Bronchial epithelial cell (primary cell): ENCODE measurements around the gene GPR176. TPM values are rescaled to one million over a fixed set of nuclear protein-coding genes. Genes with fewer than 3 reads are reported as not detected.

Experiments
- DNase-seq: peaks from one replicate; pipeline ENCODE4 v3.0.0-alpha.2; 2010; ENCODE audit warnings: low read depth
- FAIRE-seq: peaks from 2 replicates; lab custom pipeline; 2011; peaks lifted over from hg19 to GRCh38; lab: Jason Lieb, UNC
- H3K27me3 ChIP-seq: 2 replicates; pipeline ENCODE4 v1.5.1; 2011; ENCODE audit warnings: low read length; ENCODE audit not compliant: control insufficient read depth, insufficient read depth
- H3K36me3 ChIP-seq: 2 replicates; pipeline ENCODE4 v1.5.1; 2011; ENCODE audit warnings: low read length; ENCODE audit not compliant: control insufficient read depth, insufficient read depth
- H3K4me3 ChIP-seq: 2 replicates; pipeline ENCODE4 v1.5.1; 2011; ENCODE audit warnings: mild to moderate bottlenecking, low read depth, low read length, control low read depth
- total RNA-seq: library from RNA; depleted of rRNA; stranded (reverse); fragments of >200 nt; gene quantifications from 2 replicates; pipeline ENCODE4 v1.2.1, GENCODE V29; 2014
- TF ChIP-seq, protein P1 (sequence below): IDR thresholded peaks from 2 replicates; pipeline ENCODE4 v1.5.1; 2011; ENCODE audit warnings: mild to moderate bottlenecking, moderate library complexity, low read length, control low read depth, inconsistent platforms; ENCODE audit not compliant: insufficient read depth, severe bottlenecking

GPR176 gene
- total RNA-seq, 1 donor from 2014 or later: 3.4 TPM

DNA sequence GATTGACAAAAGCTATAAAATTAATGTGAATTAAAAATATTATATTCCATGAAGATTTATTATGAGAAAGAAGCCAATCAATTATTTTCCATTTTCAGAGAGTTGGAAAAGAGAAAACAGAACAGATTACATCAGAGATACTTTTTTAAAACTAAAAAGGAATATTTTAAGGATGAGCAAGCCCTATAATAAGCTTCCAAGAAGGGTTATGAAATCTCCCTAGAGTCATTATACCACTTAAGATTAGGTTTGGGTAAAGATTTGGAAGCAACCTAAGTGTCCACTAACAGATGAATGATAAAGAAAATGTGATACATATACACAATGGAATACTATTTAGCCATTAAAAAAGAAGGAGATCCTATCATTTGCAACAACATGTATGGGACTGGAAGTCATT lies 85.8 kb downstream of the GPR176 start:
- TF ChIP-seq, protein P1, sequence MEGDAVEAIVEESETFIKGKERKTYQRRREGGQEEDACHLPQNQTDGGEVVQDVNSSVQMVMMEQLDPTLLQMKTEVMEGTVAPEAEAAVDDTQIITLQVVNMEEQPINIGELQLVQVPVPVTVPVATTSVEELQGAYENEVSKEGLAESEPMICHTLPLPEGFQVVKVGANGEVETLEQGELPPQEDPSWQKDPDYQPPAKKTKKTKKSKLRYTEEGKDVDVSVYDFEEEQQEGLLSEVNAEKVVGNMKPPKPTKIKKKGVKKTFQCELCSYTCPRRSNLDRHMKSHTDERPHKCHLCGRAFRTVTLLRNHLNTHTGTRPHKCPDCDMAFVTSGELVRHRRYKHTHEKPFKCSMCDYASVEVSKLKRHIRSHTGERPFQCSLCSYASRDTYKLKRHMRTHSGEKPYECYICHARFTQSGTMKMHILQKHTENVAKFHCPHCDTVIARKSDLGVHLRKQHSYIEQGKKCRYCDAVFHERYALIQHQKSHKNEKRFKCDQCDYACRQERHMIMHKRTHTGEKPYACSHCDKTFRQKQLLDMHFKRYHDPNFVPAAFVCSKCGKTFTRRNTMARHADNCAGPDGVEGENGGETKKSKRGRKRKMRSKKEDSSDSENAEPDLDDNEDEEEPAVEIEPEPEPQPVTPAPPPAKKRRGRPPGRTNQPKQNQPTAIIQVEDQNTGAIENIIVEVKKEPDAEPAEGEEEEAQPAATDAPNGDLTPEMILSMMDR: no peak
- DNase-seq (peak; percentile 33), FAIRE-seq (no peak)
- H3K36me3 ChIP-seq: no peaks in the 10 kb centered on the region
- H3K4me3 ChIP-seq: no peak overlapping the region
- no peaks in the 10 kb centered on the region for H3K27me3 ChIP-seq

DNA sequence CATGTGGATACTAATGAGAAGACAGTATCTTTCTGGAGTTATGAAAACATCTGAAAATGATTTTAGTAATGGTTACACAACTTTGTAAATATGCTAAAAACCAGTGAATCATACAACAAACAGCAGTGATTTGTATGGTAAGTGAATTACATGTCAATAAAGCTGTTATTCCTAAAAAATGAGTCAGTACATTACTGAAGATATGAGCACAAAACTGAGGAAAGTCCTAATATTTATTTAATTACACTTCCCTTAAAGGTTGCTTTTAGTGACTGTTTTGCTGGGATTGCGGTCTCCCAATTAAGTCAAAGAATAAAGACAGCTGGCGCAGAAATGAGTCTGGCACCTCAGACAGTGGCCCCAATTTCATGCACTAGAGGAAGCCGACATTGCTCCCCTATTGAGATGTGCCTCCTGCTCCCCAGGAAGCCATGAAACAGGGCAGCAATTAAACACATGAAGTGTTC lies 86.5 kb downstream of the GPR176 start:
- H3K27me3 ChIP-seq: no peaks in the 10 kb centered on the region
- DNase-seq: peak; percentile 87
- TF ChIP-seq, protein P1: no peak
- FAIRE-seq: no peak
- no peaks in the 10 kb centered on the region for H3K36me3 ChIP-seq
- H3K4me3 ChIP-seq: no peak overlapping the region

DNA sequence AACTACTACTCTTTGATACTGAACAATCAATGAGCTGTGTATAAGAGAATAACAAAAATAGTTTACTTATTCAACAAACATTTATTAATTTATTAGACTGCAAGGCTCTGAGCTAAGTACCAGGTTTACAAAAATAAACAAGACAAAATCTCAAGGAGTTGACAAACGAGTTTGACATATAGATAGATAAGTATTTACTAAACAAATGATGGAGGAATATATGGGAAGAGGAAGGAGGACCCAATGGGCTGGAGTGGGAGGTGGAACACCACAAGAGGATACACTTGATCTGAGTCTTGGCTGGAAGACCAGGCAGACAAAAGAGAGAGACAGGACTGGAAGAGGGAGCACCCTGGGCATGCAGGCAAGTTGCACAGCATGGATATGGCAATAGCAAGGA lies 89.9 kb downstream of the GPR176 start:
- TF ChIP-seq, protein P1: no peak
- H3K36me3 ChIP-seq: no peaks in the 10 kb centered on the region
- DNase-seq (no peak), FAIRE-seq (no peak)
- H3K27me3 ChIP-seq: no peaks in the 10 kb centered on the region
- H3K4me3 ChIP-seq: no peak overlapping the region

DNA sequence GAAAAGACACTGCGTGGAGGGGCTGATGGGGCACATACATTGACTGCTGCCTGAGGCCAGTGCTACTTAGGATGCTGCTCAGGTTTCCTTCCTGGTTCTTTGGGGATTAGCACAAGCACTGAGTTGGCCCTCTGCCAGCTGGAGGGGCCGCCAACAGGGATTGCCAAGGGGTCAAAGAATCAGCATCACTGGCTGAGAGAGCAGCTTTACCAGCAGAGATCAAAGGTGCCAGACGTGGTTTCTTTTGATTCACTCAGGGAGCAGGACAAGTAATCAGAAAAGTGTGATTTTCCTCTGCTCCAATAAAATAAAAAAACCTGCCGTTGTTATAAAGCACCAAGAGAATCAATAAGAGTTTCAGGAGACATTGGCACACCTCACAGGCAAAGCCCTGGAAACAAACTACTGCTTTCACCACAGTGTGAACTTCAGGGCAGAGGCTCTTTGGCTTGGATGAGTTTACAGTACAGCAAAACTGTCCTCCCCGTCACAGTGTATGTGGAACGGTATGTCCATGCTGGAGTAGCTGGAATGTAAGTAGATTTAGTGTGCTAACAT lies 91.6 kb downstream of the GPR176 start:
- no peak overlapping the region for H3K4me3 ChIP-seq
- H3K27me3 ChIP-seq: no peaks in the 10 kb centered on the region
- TF ChIP-seq, protein P1: no peak
- FAIRE-seq (no peak), DNase-seq (peak; percentile 22)
- H3K36me3 ChIP-seq: no peaks in the 10 kb centered on the region

DNA sequence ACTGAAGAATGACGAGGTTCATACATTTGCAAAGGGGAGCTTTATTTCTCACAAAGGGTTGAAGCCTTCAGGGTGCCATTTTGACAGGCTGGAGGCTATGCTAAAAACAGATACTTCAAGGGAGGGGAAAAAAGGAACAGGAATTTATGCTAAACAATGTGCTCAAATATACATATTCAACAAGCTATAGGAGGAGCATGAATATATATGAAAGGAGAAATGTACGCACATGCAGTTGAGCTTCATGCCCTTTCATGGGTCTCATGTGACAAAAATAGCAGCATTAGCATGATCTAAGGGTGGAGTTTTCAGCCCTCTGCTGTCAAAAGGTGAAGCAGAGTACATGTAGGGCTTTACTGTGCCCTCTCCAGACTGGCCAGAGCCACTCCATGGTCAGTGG lies 93.1 kb downstream of the GPR176 start:
- TF ChIP-seq, protein P1: no peak
- FAIRE-seq: no peak

DNA sequence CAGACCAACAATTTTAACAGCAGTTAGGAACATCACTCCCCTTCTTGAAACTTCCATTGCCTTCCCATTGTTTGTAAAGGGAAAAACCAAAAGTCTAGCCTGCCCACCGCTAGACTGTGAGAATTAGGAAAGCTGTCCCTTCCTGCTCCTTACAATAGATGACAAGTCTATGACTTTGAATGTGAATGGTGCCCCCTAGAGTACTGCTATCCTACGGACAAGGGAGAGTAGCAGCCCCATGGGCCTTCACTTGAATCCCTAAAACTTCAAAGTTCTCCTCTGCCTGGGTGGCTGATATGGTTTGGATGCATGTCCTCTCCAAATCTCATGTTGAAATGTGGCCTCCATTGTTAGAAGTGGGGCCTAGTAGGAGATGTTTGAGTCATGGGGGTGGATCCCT lies 96.4 kb downstream of the GPR176 start:
- TF ChIP-seq, protein P1: no peak
- Histone ChIP-seq H3K4me3 (no peak overlapping the region), H3K36me3 (no peaks in the 10 kb centered on the region), H3K27me3 (no peaks in the 10 kb centered on the region)
- peak; percentile 52 for FAIRE-seq
- peak; percentile 15 for DNase-seq

More for the DNA sequence above, 93.1 kb downstream of the GPR176 start:
- H3K4me3 ChIP-seq: no peak overlapping the region
- no peaks in the 10 kb centered on the region for H3K36me3 ChIP-seq
- no peaks in the 10 kb centered on the region for H3K27me3 ChIP-seq
- no peak for DNase-seq
